Kidney (tissue), 14 donors: ENCODE measurements around the gene FKBP1B. TPM values are rescaled to one million over a fixed set of nuclear protein-coding genes. Genes with fewer than 3 reads are reported as not detected.
"Not testable (repeated sequence)": the region's sequence is repeated elsewhere in the genome, so short reads cannot be mapped to it uniquely, and the experiment has no call there.

Experiments
- DNase-seq, 5 donors: peaks; one replicate each; pipeline ENCODE4 v3.0.0-alpha.2; 2013 to 2020
- FAIRE-seq: peaks from 2 replicates; lab custom pipeline; 2012; peaks lifted over from hg19 to GRCh38; lab: Jason Lieb, UNC
- H3K27ac ChIP-seq, 2 donors: one replicate each; pipeline ENCODE4 v1.7.0; 2013; ENCODE audit warnings: low read depth in 2 of 2, low read length in 2 of 2, inconsistent platforms in 1 of 2
- H3K27me3 ChIP-seq: one replicate; pipeline ENCODE4 v1.7.1; 2013; ENCODE audit warnings: low read length, inconsistent platforms; ENCODE audit not compliant: control insufficient read depth, insufficient read depth
- H3K36me3 ChIP-seq, 3 donors: one replicate each; pipeline versions ENCODE4 v1.7.0 to v1.7.1; 2013; ENCODE audit warnings: low read length in 3 of 3, control low read depth in 1 of 3, inconsistent platforms in 1 of 3; ENCODE audit not compliant: insufficient read depth in 3 of 3, control insufficient read depth in 2 of 3
- H3K4me1 ChIP-seq, 3 donors: one replicate each; pipeline versions ENCODE4 v1.7.0 to v1.7.1; 2013; ENCODE audit warnings: low read length in 3 of 3, inconsistent platforms in 1 of 3, low read depth in 1 of 3; ENCODE audit not compliant: control insufficient read depth in 2 of 3, insufficient read depth in 2 of 3
- H3K4me3 ChIP-seq, 3 donors: one replicate each; pipeline versions ENCODE4 v1.7.0 to v1.8.1; 2013; ENCODE audit warnings: low read length in 3 of 3, control low read depth in 1 of 3, inconsistent platforms in 1 of 3
- H3K9ac ChIP-seq, 3 donors: one replicate each; pipeline versions ENCODE4 v1.7.0 to v1.7.1; 2013; ENCODE audit warnings: low read length in 3 of 3, control low read depth in 1 of 3, inconsistent platforms in 1 of 3
- H3K9me3 ChIP-seq, 3 donors: one replicate each; pipeline versions ENCODE4 v1.7.0 to v1.7.1; 2013; ENCODE audit warnings: low read length in 3 of 3, control low read depth in 1 of 3, inconsistent platforms in 1 of 3; ENCODE audit not compliant: control insufficient read depth in 2 of 3, insufficient read depth in 1 of 3
- intact Hi-C: fragments of 100-400 bp; cut with DNase I; formaldehyde crosslinking; loops from one replicate; pipeline ENCODE4 v1.11.1; 2022
- polyA plus RNA-seq: library from polyadenylated mRNA; stranded (reverse); fragments of 350-450 nt; fragmentation: Illumina TruSeq; extraction: RNeasy Lipid Tissue Mini Kit (QIAGEN cat#74804); gene quantifications from one replicate; pipeline ENCODE4 v1.2.3, GENCODE V29; 2014; ENCODE audit warnings: low read depth, low replicate concordance; ENCODE audit not compliant: insufficient read depth
- total RNA-seq: library from RNA; stranded (reverse); fragmentation: NEBNext Ultra II Directional; extraction: Animal tissue kit (Norgen Biotek cat#: 25700); gene quantifications from one replicate; pipeline ENCODE4 v1.2.1, GENCODE V29; 2021
- TF ChIP-seq, protein P1 (sequence below): IDR thresholded peaks from 3 replicates; pipeline ENCODE4 v1.5.1; 2012; ENCODE audit warnings: mild to moderate bottlenecking, moderate library complexity, borderline replicate concordance; ENCODE audit not compliant: insufficient read depth; ENCODE audit errors: extremely low read depth
- donor health status: control.
- donor health status: control.
- donor health status: control.
- donor health status: control.
- donor health status: control.
- donor health status: DM: yes; HTN: yes; CAD: no.
- donor health status: Normal renal cell carcinoma (clear cell type).

Gene FKBP1B
- total and polyA plus RNA-seq, 2 donors from 2014 or later = 11.8 to 19.8 TPM

DNA sequence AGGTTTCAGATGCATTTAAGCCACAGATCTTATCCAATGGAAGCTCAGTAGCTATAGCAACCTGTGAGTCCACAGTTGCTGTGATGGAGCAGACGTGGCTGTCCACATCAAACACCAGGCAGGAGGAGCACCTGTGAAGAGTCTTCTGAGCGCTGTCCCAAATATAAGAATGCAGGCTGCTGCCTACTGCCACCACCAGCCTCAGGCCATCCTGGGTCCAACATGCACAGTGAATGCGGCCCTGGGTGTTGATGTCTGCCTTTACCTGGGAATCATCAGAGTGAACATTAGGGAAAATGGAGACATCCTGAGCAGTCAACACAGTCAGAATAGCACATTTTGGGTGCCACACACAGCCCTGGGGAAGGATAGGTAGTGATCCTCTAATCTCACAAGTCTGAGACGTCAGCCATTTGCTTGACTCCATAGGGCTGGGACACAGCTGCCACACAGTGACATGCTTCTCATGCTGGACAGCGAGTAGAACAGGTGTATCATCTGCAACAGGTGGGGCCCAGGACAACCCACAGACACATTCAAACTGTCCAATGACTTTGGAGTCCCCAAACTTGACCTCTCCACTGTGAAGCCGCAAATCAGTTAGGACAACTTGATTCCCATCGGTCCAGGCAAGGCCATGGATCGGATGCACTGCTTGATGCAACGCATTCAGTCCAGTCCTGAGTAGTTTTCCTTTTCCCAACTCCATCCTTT, 10.6 kb upstream of the FKBP1B start:
- TF ChIP-seq, protein P1, sequence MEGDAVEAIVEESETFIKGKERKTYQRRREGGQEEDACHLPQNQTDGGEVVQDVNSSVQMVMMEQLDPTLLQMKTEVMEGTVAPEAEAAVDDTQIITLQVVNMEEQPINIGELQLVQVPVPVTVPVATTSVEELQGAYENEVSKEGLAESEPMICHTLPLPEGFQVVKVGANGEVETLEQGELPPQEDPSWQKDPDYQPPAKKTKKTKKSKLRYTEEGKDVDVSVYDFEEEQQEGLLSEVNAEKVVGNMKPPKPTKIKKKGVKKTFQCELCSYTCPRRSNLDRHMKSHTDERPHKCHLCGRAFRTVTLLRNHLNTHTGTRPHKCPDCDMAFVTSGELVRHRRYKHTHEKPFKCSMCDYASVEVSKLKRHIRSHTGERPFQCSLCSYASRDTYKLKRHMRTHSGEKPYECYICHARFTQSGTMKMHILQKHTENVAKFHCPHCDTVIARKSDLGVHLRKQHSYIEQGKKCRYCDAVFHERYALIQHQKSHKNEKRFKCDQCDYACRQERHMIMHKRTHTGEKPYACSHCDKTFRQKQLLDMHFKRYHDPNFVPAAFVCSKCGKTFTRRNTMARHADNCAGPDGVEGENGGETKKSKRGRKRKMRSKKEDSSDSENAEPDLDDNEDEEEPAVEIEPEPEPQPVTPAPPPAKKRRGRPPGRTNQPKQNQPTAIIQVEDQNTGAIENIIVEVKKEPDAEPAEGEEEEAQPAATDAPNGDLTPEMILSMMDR = no peak
- Histone ChIP-seq H3K9me3 (no peaks in the 10 kb centered on the region), H3K9ac (no peak overlapping the region), H3K4me3 (no peak overlapping the region), H3K4me1 (no peaks in the 10 kb centered on the region), H3K27ac (no peak overlapping the region), H3K36me3 (peaks cover 0 to 14% (median 11%) of the 10 kb centered on the region in 3 donors), H3K27me3 (no peaks in the 10 kb centered on the region)
- FAIRE-seq (no peak), DNase-seq (no peak)
- intact Hi-C loops = no loop called here

DNA sequence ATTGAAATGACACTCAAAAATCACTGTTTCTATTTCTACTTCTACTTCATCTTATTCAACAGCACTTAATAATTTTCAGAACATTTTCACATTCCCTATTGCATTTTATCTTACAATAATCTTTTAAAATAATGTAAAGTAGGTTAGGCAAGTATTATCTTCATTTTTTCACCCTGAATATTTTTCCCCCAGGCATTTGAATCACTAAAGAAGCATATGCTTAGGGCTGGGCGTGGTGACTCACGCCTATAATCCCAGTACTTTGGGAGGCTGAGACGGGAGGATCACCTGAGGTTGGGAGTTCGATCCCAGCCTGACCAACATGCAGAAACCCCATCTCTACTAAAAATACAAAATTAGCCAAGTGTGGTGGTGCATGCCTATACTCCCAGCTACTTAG, 9.0 kb upstream of the FKBP1B start:
- H3K27me3 ChIP-seq = no peaks in the 10 kb centered on the region
- TF ChIP-seq, protein P1 = no peak
- no peak overlapping the region for H3K27ac ChIP-seq
- DNase-seq (no peak), FAIRE-seq (no peak)
- H3K9me3 ChIP-seq = no peaks in the 10 kb centered on the region
- intact Hi-C loops = no loop called here
- peaks cover 0 to 14% (median 11%) of the 10 kb centered on the region in 3 donors for H3K36me3 ChIP-seq
- no peak overlapping the region for H3K4me3 ChIP-seq
- no peaks in the 10 kb centered on the region for H3K4me1 ChIP-seq
- no peak overlapping the region for H3K9ac ChIP-seq

DNA sequence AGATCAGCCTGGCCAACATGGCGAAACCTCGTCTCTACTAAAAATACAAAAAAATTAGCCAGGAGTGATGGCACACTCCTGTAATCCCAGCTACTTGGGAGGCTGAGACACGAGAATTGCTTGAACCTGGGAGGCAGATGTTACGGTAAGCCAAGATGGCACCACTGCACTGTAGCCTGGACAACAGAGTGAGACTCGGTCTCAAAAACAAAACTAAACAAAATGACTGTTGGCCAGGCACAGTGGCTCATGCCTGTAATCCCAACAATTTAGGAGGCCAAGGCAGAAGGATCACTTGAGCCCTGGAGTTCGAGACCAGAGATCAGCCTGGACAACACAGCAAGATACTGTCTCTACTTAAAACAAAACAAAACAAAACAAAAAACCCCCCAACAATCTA, 6.4 kb upstream of the FKBP1B start:
- H3K9me3 ChIP-seq, FAIRE-seq, intact Hi-C loops, H3K27me3 ChIP-seq, H3K4me1 ChIP-seq, H3K27ac ChIP-seq, DNase-seq, H3K4me3 ChIP-seq, H3K9ac ChIP-seq: not testable (repeated sequence)
- H3K36me3 ChIP-seq = peaks cover 0 to 10% (median 9%) of the 10 kb centered on the region in 3 donors

DNA sequence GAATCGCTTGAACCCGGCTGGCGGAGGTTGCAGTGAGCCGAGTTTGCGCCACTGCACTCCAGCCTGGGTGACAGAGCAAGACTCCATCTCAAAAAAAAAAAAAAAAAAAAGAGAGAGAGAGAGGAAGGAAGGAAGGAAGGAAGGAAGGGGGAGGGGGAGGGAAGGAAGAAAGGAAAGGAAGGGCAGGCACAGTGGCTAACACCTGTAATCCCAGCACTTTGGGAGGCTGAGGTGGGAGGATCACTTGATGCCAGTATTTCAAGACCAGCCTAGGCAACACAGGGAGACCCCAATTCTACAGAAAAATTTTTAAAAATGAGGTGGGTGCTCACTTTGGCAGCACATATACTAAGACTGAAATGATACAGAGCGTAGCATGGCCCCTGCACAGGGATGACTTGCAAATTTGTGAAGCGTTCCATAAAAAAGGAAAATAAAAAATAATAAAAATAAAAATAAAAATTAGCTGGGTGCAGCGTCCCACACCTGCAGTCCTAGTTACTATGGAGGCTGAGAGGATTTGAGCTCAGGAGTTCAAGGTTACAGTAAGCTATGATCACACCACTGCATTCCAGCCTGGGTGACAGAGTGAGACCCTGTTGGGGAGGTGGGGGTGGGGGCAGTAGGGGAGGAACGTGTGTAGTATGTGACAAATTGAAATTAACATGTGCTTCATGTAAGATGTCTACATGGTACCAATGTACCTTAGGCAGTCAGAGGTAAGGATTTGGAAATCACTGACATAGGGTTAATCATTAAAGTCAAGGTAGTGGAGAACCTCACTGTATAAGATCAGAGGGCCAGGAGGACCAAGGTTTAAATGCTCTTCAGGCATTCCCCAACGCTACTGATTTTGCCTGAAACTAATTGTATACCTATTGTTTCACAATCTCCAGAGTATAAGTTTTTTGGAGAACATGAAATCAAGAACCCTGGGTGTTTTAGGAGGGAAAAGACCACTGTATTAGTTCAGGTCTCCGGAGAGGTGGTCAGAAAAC, 3.7 kb upstream of the FKBP1B start:
- intact Hi-C loops = no loop called here
- TF ChIP-seq, protein P1 = no peak
- peak overlapping the region in 1 of 3 donors; percentile 94 for H3K4me3 ChIP-seq
- peaks cover 0 to 13% (median 8%) of the 10 kb centered on the region in 3 donors for H3K4me1 ChIP-seq
- DNase-seq (no peak), FAIRE-seq (no peak)
- no peaks in the 10 kb centered on the region for H3K36me3 ChIP-seq
- no peak overlapping the region for H3K27ac ChIP-seq
- no peaks in the 10 kb centered on the region for H3K27me3 ChIP-seq
- H3K9ac ChIP-seq = no peak overlapping the region
- no peaks in the 10 kb centered on the region for H3K9me3 ChIP-seq
